ENCODE results near the gene KIF1A. TPM values are rescaled to one million over a fixed set of nuclear protein-coding genes. Genes with fewer than 3 reads are reported as not detected.

KIF1A gene, protein sequence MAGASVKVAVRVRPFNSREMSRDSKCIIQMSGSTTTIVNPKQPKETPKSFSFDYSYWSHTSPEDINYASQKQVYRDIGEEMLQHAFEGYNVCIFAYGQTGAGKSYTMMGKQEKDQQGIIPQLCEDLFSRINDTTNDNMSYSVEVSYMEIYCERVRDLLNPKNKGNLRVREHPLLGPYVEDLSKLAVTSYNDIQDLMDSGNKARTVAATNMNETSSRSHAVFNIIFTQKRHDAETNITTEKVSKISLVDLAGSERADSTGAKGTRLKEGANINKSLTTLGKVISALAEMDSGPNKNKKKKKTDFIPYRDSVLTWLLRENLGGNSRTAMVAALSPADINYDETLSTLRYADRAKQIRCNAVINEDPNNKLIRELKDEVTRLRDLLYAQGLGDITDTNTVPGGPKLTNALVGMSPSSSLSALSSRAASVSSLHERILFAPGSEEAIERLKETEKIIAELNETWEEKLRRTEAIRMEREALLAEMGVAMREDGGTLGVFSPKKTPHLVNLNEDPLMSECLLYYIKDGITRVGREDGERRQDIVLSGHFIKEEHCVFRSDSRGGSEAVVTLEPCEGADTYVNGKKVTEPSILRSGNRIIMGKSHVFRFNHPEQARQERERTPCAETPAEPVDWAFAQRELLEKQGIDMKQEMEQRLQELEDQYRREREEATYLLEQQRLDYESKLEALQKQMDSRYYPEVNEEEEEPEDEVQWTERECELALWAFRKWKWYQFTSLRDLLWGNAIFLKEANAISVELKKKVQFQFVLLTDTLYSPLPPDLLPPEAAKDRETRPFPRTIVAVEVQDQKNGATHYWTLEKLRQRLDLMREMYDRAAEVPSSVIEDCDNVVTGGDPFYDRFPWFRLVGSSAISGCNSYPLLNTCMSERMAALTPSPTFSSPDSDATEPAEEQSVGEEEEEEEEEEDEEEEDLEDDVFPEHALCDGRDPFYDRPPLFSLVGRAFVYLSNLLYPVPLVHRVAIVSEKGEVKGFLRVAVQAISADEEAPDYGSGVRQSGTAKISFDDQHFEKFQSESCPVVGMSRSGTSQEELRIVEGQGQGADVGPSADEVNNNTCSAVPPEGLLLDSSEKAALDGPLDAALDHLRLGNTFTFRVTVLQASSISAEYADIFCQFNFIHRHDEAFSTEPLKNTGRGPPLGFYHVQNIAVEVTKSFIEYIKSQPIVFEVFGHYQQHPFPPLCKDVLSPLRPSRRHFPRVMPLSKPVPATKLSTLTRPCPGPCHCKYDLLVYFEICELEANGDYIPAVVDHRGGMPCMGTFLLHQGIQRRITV (N-terminal part only)
- total RNA-seq: 0.97 and 2.2 TPM in 2 replicates

DNA sequence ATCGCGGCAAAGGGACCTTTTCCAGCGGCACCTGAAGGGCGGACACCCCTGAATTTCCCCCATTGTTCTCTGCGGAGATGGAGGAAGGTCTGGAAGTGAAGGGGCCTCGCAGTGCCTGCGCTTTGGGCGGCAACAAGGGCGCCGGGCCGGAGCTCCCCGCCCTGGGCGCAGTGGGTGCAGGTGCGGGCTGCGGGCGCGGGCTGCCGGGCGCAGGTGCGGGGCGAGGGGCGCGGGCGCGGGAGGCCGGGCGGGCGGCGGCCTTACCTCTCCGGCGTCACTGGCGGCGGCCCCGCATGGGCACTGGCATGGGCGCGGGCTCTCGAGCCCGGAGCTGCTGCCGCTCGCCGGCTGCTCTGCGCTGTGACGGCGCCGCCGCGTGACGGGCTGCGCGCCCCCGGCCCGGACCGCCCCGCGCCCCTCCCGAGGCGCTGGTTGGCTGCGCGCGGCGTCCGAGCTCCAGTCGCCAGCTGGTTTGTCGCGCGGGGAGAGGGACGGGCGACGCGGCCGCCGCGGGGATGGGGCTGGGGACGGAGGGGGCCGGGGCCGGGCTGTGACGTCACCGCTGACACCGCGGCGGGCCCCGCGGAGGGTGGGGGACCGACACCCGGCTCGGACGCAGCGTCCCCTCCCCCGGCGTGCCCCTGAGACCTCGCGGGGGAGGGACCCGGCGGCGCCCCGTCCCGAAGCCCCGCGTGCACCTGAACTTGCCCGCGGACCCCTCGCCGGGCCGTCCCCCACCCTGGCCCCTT, at the start of gene KIF1A:
TSS of gene KIF1A (minus strand) at position 362 of the 749 bp plus-strand sequence. CDS start 22,467 bp downstream, outside the sequence.
- Mint-ChIP-seq H3K27me3 (ENCODE audit: low read depth) (peaks cover 45% of the 10 kb centered on the region), H3K9me3 (no peaks in the 10 kb centered on the region), H3K4me3 (ENCODE audit: low read depth) (peak within 1 kb of the TSS; percentile 33), H3K4me1 (ENCODE audit: low read depth) (peaks cover 4% of the 10 kb centered on the region), H3K36me3 (ENCODE audit: low read depth) (no peaks in the 10 kb centered on the region), H3K27ac (no peak within 1 kb of the TSS)
- intact Hi-C loops (cut with micrococcal nuclease): no loop called here
- no peak for DNase-seq (ENCODE audit: low spot score)

DNA sequence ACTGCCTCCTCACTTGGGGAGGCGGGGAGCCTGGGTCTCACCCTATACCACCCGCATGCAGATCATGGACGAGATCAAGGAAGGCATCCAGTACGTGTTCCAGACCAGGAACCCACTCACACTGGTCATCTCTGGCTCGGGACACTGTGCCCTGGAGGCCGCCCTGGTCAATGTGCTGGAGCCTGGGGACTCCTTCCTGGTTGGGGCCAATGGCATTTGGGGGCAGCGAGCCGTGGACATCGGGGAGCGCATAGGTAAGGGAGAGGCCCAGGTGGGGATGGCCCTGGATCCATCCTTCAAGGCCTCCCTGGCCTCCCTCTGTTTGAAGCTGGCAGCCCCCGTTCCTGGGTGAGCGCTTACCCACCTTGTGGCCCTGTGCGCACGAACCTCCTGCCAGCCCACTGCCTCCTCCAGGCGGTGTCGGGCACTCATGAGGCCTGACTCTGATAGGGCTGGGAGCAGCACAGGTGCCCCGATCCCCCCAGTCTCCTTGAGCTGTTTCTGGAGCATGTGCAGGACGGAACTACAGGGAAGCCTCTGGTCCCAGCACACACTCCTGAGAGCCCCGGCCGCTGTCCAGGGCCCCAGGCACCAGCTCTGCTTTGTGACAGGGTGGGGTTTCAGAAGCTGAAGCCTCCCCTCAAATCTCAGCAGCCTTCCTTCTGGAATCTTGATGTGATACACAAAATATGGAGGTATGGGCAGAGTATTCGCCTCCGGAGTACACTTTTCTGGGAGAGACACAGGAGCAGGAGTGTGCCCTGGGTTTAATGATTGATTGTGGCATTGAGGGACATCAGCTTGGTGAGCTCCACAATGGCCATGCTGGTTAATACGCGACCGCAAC, 49.3 kb upstream of the KIF1A start:
- Mint-ChIP-seq H3K27me3 (ENCODE audit: low read depth) (peaks cover 8% of the 10 kb centered on the region), H3K27ac (no peak overlapping the region), H3K4me1 (ENCODE audit: low read depth) (no peaks in the 10 kb centered on the region), H3K36me3 (ENCODE audit: low read depth) (no peaks in the 10 kb centered on the region), H3K4me3 (ENCODE audit: low read depth) (no peak overlapping the region), H3K9me3 (no peaks in the 10 kb centered on the region)
- intact Hi-C loops (cut with micrococcal nuclease): no loop called here
- DNase-seq (ENCODE audit: low spot score): no peak

DNA sequence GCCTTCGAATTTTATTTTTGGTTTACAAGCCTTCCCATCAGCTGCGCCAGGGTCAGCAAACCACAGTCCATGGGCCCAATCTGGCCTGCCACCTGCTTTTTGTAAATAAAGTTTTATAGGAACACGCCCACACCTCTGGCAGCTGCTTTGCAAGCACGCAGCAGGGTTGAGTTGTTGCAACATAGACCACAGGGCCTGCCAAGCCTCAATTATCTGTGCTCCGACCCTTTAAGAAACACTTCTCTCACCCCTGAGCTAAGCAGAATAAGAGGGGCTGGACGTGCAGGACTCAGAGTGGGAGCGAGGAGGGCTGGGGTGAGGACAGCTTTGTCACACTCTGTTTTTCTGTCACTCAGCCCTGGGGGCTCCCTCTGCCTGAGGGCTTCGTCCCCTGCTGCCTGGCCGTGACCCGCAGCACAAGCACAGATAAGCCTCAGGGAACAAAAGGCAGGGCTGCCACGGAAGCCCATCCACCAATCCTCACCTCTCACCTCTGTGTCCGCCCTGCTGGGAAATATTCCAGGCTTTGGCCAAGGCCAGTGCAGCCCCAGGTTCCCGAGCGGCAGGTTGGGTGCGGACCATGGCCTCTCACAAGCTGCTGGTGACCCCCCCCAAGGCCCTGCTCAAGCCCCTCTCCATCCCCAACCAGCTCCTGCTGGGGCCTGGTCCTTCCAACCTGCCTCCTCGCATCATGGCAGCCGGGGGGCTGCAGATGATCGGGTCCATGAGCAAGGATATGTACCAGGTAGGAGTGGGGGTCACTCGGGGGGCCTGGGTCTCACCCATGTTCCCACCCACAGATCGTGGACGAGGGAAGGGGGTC, 48.5 kb upstream of the KIF1A start, which contains the start of gene AGXT:
TSS of gene AGXT (plus strand) at position 539 of the 823 bp plus-strand sequence. CDS start at position 581, 42 bp downstream.
- no peaks in the 10 kb centered on the region for H3K4me1 Mint-ChIP-seq (ENCODE audit: low read depth)
- H3K9me3 Mint-ChIP-seq: no peaks in the 10 kb centered on the region
- intact Hi-C loops (cut with micrococcal nuclease): no loop called here
- no peak within 1 kb of the TSS for H3K4me3 Mint-ChIP-seq (ENCODE audit: low read depth)
- DNase-seq (ENCODE audit: low spot score): no peak
- peaks cover 16% of the 10 kb centered on the region for H3K27me3 Mint-ChIP-seq (ENCODE audit: low read depth)
- no peak within 1 kb of the TSS for H3K27ac Mint-ChIP-seq
- no peaks in the 10 kb centered on the region for H3K36me3 Mint-ChIP-seq (ENCODE audit: low read depth)

- no peak overlapping the region for H3K27ac Mint-ChIP-seq
Observed at GRCh38 chr2:240865391-240865790, 45.4 kb upstream of the KIF1A start.

DNA sequence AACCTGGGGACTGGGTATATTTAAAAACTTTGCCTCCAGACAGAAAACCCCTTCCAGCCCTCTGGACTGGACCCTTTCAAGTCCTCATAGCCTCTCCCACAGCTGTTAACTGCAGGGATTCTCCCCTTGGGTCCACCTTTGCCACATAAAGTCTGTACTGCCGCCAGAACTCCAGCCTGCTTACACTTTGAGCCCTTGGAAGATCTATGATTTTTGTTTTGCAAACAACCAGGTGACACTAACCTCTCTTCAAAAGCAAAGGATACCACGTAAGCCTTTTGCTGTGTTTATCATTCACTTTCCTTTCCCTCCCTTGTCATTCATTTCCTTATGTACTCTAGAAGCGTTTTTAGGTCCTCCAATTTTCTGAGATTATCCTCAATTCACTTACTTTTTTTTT, 44.5 kb upstream of the KIF1A start:
- Mint-ChIP-seq H3K27me3 (ENCODE audit: low read depth) (peaks cover 25% of the 10 kb centered on the region), H3K36me3 (ENCODE audit: low read depth) (no peaks in the 10 kb centered on the region), H3K4me3 (ENCODE audit: low read depth) (no peak overlapping the region), H3K9me3 (no peaks in the 10 kb centered on the region), H3K4me1 (ENCODE audit: low read depth) (no peaks in the 10 kb centered on the region), H3K27ac (no peak overlapping the region)
- intact Hi-C loops (cut with micrococcal nuclease): no loop called here
- no peak for DNase-seq (ENCODE audit: low spot score)

More at GRCh38 chr2:240865391-240865790, 45.4 kb upstream of the KIF1A start:
- no peak for DNase-seq (ENCODE audit: low spot score)
- intact Hi-C loops (cut with micrococcal nuclease): no loop called here
- Mint-ChIP-seq H3K4me3 (ENCODE audit: low read depth) (no peak overlapping the region), H3K36me3 (ENCODE audit: low read depth) (no peaks in the 10 kb centered on the region), H3K27me3 (ENCODE audit: low read depth) (peaks cover 25% of the 10 kb centered on the region), H3K4me1 (ENCODE audit: low read depth) (no peaks in the 10 kb centered on the region), H3K9me3 (no peaks in the 10 kb centered on the region)

GRCh38 chr2:240861547-240861946, 41.5 kb upstream of the KIF1A start:
- intact Hi-C loops (cut with micrococcal nuclease): no loop called here
- H3K4me1 Mint-ChIP-seq (ENCODE audit: low read depth): no peaks in the 10 kb centered on the region

GRCh38 chr2:240858871-240859270, 38.9 kb upstream of the KIF1A start:
- no peak overlapping the region for H3K27ac Mint-ChIP-seq
- no peaks in the 10 kb centered on the region for H3K36me3 Mint-ChIP-seq (ENCODE audit: low read depth)
- H3K27me3 Mint-ChIP-seq (ENCODE audit: low read depth): peaks cover 12% of the 10 kb centered on the region
- DNase-seq (ENCODE audit: low spot score): no peak
- H3K4me3 Mint-ChIP-seq (ENCODE audit: low read depth): no peak overlapping the region
- H3K4me1 Mint-ChIP-seq (ENCODE audit: low read depth): no peaks in the 10 kb centered on the region
- H3K9me3 Mint-ChIP-seq: peaks cover 5% of the 10 kb centered on the region
- intact Hi-C loops (cut with micrococcal nuclease): no loop called here

More at GRCh38 chr2:240861547-240861946, 41.5 kb upstream of the KIF1A start:
- peaks cover 25% of the 10 kb centered on the region for H3K27me3 Mint-ChIP-seq (ENCODE audit: low read depth)
- no peak overlapping the region for H3K4me3 Mint-ChIP-seq (ENCODE audit: low read depth)
- no peak overlapping the region for H3K27ac Mint-ChIP-seq
- no peaks in the 10 kb centered on the region for H3K36me3 Mint-ChIP-seq (ENCODE audit: low read depth)
- no peak for DNase-seq (ENCODE audit: low spot score)
- no peaks in the 10 kb centered on the region for H3K9me3 Mint-ChIP-seq

DNA sequence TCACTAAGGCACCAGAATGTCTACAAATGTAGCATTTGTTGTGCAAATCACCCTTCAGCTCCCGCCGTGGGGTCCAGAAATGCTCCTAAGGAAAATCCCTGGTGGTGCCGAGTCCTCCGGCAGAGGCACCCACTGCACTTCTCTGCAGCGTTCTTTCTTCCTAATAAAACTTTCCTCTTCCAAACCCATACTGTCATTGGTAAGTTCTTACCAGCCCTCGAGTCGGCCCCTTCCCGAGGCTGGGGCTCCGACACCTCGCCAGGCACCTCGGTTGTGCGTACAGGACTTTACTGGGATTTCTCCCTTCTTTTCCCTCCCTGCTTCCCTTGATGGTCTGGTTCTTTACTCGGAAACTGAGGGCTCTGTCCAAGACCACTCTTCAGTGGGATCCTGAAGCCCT, 38.3 kb upstream of the KIF1A start:
- Mint-ChIP-seq H3K27ac (no peak overlapping the region), H3K27me3 (ENCODE audit: low read depth) (peaks cover 7% of the 10 kb centered on the region), H3K36me3 (ENCODE audit: low read depth) (no peaks in the 10 kb centered on the region), H3K4me3 (ENCODE audit: low read depth) (no peak overlapping the region), H3K4me1 (ENCODE audit: low read depth) (no peaks in the 10 kb centered on the region), H3K9me3 (peaks cover 5% of the 10 kb centered on the region)
- intact Hi-C loops (cut with micrococcal nuclease): no loop called here
- DNase-seq (ENCODE audit: low spot score): no peak

GRCh38 chr2:240857039-240858008, 37.3 kb upstream of the KIF1A start:
- no peak overlapping the region for H3K27ac Mint-ChIP-seq
- H3K27me3 Mint-ChIP-seq (ENCODE audit: low read depth): peaks cover 3% of the 10 kb centered on the region
- no peaks in the 10 kb centered on the region for H3K36me3 Mint-ChIP-seq (ENCODE audit: low read depth)
- H3K4me1 Mint-ChIP-seq (ENCODE audit: low read depth): no peaks in the 10 kb centered on the region
- H3K4me3 Mint-ChIP-seq (ENCODE audit: low read depth): no peak overlapping the region
- DNase-seq (ENCODE audit: low spot score): no peak
- H3K9me3 Mint-ChIP-seq: peaks cover 5% of the 10 kb centered on the region
- intact Hi-C loops (cut with micrococcal nuclease): no loop called here

Measured in activated T-helper 2 cell treated with anti-CD3 and anti-CD28 coated beads, Interferon-gamma antibody, Interleukin-2, Interleukin-4, amounts not matched to agents 10 μg/mL and 5 μg/mL and 100 μg/mL, durations not matched to agents 14 hours and 24 hours and 36 hours (primary cell).